NK-92 (cell line): ENCODE results near the gene TAAR1.

Experiments
- DNase-seq: peaks from one replicate; lab custom pipeline; 2025; ENCODE audit not compliant: unreplicated experiment; lab: John Stamatoyannopoulos, UW

Gene TAAR1

GRCh38 chr6:132596201-132596600, 62.8 kb downstream of the TAAR1 start:
- no peak for DNase-seq
